ENCODE data around the gene IFRD2.

The IFRD2 gene

DNA sequence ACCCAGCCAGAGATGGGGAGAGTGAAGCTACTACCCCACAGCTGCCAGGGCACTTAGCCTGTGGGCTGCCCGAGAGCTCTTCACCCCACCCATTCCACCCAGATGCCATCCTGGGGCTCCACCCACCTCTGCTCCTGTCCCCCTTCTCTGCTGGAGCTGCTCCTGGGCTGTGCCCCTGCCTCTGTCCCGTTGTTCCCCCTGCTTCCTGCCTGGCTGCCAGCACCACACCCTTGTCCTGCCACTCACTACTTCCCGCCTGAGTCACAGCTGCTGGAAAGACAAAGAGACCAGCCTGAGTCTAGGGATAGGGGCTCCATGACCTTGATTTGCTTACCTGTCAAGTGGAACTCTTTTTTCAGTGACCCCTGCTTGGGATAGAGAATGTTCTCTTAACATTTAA lies 43.8 kb downstream of the IFRD2 start:
- no peak overlapping the region for H2AFZ ChIP-seq (ENCODE audit: low read length)
- no peaks in the 10 kb centered on the region for H3K9me2 ChIP-seq (replicated peaks; ENCODE audit: low read depth, low read length)
- H3F3A ChIP-seq (ENCODE audit: low read depth): peaks cover 3% of the 10 kb centered on the region; the same call in 1 of the 2 replicates
- no peak overlapping the region for H3K4me2 ChIP-seq (ENCODE audit: low read depth, low read length, poor library complexity, severe bottlenecking)
- TF ChIP-seq EZH2phosphoT487 (IDR thresholded peaks at IDR 0.05; ENCODE audit: borderline replicate concordance): no peak
- TF ChIP-seq, protein P1, sequence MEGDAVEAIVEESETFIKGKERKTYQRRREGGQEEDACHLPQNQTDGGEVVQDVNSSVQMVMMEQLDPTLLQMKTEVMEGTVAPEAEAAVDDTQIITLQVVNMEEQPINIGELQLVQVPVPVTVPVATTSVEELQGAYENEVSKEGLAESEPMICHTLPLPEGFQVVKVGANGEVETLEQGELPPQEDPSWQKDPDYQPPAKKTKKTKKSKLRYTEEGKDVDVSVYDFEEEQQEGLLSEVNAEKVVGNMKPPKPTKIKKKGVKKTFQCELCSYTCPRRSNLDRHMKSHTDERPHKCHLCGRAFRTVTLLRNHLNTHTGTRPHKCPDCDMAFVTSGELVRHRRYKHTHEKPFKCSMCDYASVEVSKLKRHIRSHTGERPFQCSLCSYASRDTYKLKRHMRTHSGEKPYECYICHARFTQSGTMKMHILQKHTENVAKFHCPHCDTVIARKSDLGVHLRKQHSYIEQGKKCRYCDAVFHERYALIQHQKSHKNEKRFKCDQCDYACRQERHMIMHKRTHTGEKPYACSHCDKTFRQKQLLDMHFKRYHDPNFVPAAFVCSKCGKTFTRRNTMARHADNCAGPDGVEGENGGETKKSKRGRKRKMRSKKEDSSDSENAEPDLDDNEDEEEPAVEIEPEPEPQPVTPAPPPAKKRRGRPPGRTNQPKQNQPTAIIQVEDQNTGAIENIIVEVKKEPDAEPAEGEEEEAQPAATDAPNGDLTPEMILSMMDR (conservative IDR thresholded peaks at IDR 0.05; ENCODE audit: low read length): no peak
- H3K36me3 ChIP-seq (ENCODE audit: insufficient read depth, low read length): peaks cover 60% of the 10 kb centered on the region; the same call in 1 of the 2 replicates
- no peaks in the 10 kb centered on the region for H3K9me3 ChIP-seq (ENCODE audit: insufficient read depth, low read depth, low read length)
- no peak overlapping the region for H3K9ac ChIP-seq (ENCODE audit: low read depth, low read length, poor library complexity, severe bottlenecking)
- peaks cover 23% of the 10 kb centered on the region for H3K4me1 ChIP-seq (ENCODE audit: insufficient read depth, low read length, poor library complexity, severe bottlenecking)
- H3K4me3 ChIP-seq (ENCODE audit: low read length, poor library complexity, severe bottlenecking): no peak overlapping the region
- peaks cover 85% of the 10 kb centered on the region for H4K20me1 ChIP-seq (ENCODE audit: insufficient read depth, low read length, poor library complexity, severe bottlenecking)
- H3K79me2 ChIP-seq (ENCODE audit: insufficient read depth, low read length): peaks cover 94% of the 10 kb centered on the region
- H3K27me3 ChIP-seq (ENCODE audit: insufficient read depth, low read length, poor library complexity, severe bottlenecking): no peaks in the 10 kb centered on the region

DNA sequence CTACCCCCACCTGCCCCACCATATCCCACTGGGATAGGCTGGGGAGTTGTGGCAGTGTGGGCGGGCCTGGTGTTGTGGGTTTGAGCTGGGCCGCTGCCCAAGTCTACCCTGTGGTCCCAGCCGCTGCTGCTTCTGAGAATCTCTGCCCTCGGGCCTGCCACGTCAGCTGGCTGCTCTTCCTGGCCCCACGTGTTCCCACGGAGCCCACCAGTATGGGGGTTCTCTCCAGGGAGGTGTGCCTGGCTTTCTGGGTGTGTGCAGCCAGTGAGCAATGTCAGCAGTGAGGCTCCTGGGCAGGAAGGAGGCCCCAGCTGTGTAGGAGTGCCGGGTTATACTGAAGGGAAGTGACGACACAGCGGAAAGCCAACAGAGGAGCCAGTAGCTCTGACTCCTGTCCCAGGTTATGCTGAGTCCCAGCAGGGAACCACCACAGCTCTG lies 45.7 kb downstream of the IFRD2 start:
- H3K4me1 ChIP-seq (ENCODE audit: insufficient read depth, low read length, poor library complexity, severe bottlenecking): peaks cover 42% of the 10 kb centered on the region

DNA sequence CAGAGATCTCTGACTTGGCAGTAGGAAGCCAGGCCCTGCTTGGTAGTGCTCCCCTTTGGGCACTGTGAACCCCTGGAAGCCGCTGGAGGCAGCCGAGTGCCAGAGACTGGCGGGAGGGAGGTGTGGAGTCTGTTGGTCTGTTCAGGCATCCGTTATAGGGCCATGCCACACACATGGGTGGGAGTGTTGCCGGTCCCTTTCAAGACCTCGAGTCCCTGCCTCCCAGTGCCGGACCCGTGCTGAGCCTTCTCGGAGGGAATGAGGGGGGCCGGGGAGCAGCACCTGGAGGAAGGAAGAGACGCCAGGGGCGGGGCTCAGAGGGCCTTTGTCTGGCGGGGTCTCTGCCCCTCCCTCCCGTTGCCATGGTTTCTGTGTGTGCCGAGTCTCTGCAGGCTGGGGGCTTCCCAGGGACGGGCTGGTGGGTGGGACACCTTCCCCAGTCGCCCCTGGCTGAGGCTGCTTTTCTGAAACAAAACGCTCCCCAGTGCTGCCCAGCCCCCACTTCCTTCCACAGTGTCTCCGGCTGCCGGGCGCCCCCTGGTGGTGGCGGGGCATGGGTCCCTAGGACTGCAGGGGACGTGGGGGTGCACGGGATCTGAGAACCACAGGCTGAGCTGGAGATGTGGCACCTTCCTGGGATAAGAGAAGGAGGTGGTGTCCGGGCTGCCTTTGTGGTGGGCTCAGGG lies 46.3 kb downstream of the IFRD2 start:
- TF ChIP-seq, protein P1 (conservative IDR thresholded peaks at IDR 0.05; ENCODE audit: low read length): peak; percentile 93
- no peak for TF ChIP-seq EZH2phosphoT487 (IDR thresholded peaks at IDR 0.05; ENCODE audit: borderline replicate concordance)
- peak overlapping the region; percentile 75 for H3K4me3 ChIP-seq (ENCODE audit: low read length, poor library complexity, severe bottlenecking)
- H2AFZ ChIP-seq (ENCODE audit: low read length): no peak overlapping the region
- H3K4me2 ChIP-seq (ENCODE audit: low read depth, low read length, poor library complexity, severe bottlenecking): peak overlapping the region; percentile 86
- H3K79me2 ChIP-seq (ENCODE audit: insufficient read depth, low read length): peaks cover 96% of the 10 kb centered on the region
- no peaks in the 10 kb centered on the region for H3K9me3 ChIP-seq (ENCODE audit: insufficient read depth, low read depth, low read length)
- H3F3A ChIP-seq (ENCODE audit: low read depth): peaks cover 3% of the 10 kb centered on the region; the same call in 1 of the 2 replicates
- H3K9me2 ChIP-seq (replicated peaks; ENCODE audit: low read depth, low read length): no peaks in the 10 kb centered on the region
- H3K27me3 ChIP-seq (ENCODE audit: insufficient read depth, low read length, poor library complexity, severe bottlenecking): no peaks in the 10 kb centered on the region
- H4K20me1 ChIP-seq (ENCODE audit: insufficient read depth, low read length, poor library complexity, severe bottlenecking): peaks cover 95% of the 10 kb centered on the region
- H3K9ac ChIP-seq (ENCODE audit: low read depth, low read length, poor library complexity, severe bottlenecking): peak overlapping the region; percentile 66
- H3K36me3 ChIP-seq (ENCODE audit: insufficient read depth, low read length): peaks cover 38% of the 10 kb centered on the region; the same call in 1 of the 2 replicates
- H3K4me1 ChIP-seq (ENCODE audit: insufficient read depth, low read length, poor library complexity, severe bottlenecking): peaks cover 42% of the 10 kb centered on the region

More for the DNA sequence above, 45.7 kb downstream of the IFRD2 start:
- TF ChIP-seq, protein P1 (conservative IDR thresholded peaks at IDR 0.05; ENCODE audit: low read length): no peak
- no peak for TF ChIP-seq EZH2phosphoT487 (IDR thresholded peaks at IDR 0.05; ENCODE audit: borderline replicate concordance)
- Histone ChIP-seq H2AFZ (ENCODE audit: low read length) (no peak overlapping the region), H3K4me2 (ENCODE audit: low read depth, low read length, poor library complexity, severe bottlenecking) (peak overlapping the region; percentile 86), H3F3A (ENCODE audit: low read depth) (peaks cover 3% of the 10 kb centered on the region; the same call in 1 of the 2 replicates), H3K4me3 (ENCODE audit: low read length, poor library complexity, severe bottlenecking) (peak overlapping the region; percentile 75), H3K9ac (ENCODE audit: low read depth, low read length, poor library complexity, severe bottlenecking) (peak overlapping the region; percentile 66), H3K36me3 (ENCODE audit: insufficient read depth, low read length) (peaks cover 43% of the 10 kb centered on the region; the same call in 1 of the 2 replicates), H3K9me3 (ENCODE audit: insufficient read depth, low read depth, low read length) (no peaks in the 10 kb centered on the region), H3K27me3 (ENCODE audit: insufficient read depth, low read length, poor library complexity, severe bottlenecking) (no peaks in the 10 kb centered on the region), H4K20me1 (ENCODE audit: insufficient read depth, low read length, poor library complexity, severe bottlenecking) (peaks cover 95% of the 10 kb centered on the region), H3K9me2 (replicated peaks; ENCODE audit: low read depth, low read length) (no peaks in the 10 kb centered on the region), H3K79me2 (ENCODE audit: insufficient read depth, low read length) (peaks cover 96% of the 10 kb centered on the region)

Measured in Loucy (cell line).